GM19397 (cell line): ENCODE measurements around the gene KRTAP5-1.
"Not testable (repeated sequence)": the region's sequence is repeated elsewhere in the genome, so short reads cannot be mapped to it uniquely, and the experiment has no call there.

Experiments used
- ATAC-seq: cut with Tn5 transposase; IDR thresholded peaks from one replicate; pipeline ENCODE4 v1.9.1; 2021; ENCODE audit warnings: mild to moderate bottlenecking, moderate library complexity; ENCODE audit not compliant: unreplicated experiment

The KRTAP5-1 gene

GRCh38 chr11:1603629-1604028 lies 18.5 kb upstream of the KRTAP5-1 start:
- ATAC-seq, result no peak

GRCh38 chr11:1601663-1602062 lies 16.6 kb upstream of the KRTAP5-1 start:
- ATAC-seq, result not testable (repeated sequence)

- ATAC-seq, result no peak
Measured at GRCh38 chr11:1600626-1601025, 15.5 kb upstream of the KRTAP5-1 start.

GRCh38 chr11:1598816-1599215 lies 13.7 kb upstream of the KRTAP5-1 start:
- no peak for ATAC-seq

GRCh38 chr11:1598406-1598805 lies 13.3 kb upstream of the KRTAP5-1 start:
- ATAC-seq, result not testable (repeated sequence)

- no peak for ATAC-seq
Measured at GRCh38 chr11:1597994-1598380, 12.9 kb upstream of the KRTAP5-1 start, which contains the start of gene KRTAP5-2. Gene KRTAP5-2 (minus strand): TSS chr11:1598294. CDS start chr11:1598250, 44 bp downstream.

- ATAC-seq, result no peak
Measured at GRCh38 chr11:1597331-1597993, 12.4 kb upstream of the KRTAP5-1 start.

- not testable (repeated sequence) for ATAC-seq
Measured at GRCh38 chr11:1596576-1597121, 11.6 kb upstream of the KRTAP5-1 start.

- not testable (repeated sequence) for ATAC-seq
Measured at GRCh38 chr11:1595994-1596575, 11.0 kb upstream of the KRTAP5-1 start.

- ATAC-seq, result no peak
Measured at GRCh38 chr11:1592628-1593027, 7.5 kb upstream of the KRTAP5-1 start.

- ATAC-seq, result no peak
Measured at GRCh38 chr11:1589996-1590395, 4.9 kb upstream of the KRTAP5-1 start.

- not testable (repeated sequence) for ATAC-seq
Measured at GRCh38 chr11:1589191-1589963, 4.3 kb upstream of the KRTAP5-1 start.

- ATAC-seq, result no peak
Measured at GRCh38 chr11:1586699-1587098, 1.6 kb upstream of the KRTAP5-1 start.

GRCh38 chr11:1582909-1583308 lies 2.2 kb downstream of the KRTAP5-1 start:
- ATAC-seq, result not testable (repeated sequence)

GRCh38 chr11:1581976-1582375 lies 3.1 kb downstream of the KRTAP5-1 start:
- no peak for ATAC-seq

- no peak for ATAC-seq
Measured at GRCh38 chr11:1576825-1577224, 8.3 kb downstream of the KRTAP5-1 start.

- ATAC-seq, result not testable (repeated sequence)
Measured at GRCh38 chr11:1575756-1576155, 9.3 kb downstream of the KRTAP5-1 start.

GRCh38 chr11:1574933-1575242 lies 10.2 kb downstream of the KRTAP5-1 start:
- no peak for ATAC-seq

GRCh38 chr11:1574238-1574932 lies 10.7 kb downstream of the KRTAP5-1 start:
- no peak for ATAC-seq

- no peak for ATAC-seq
Measured at GRCh38 chr11:1573903-1574237, 11.2 kb downstream of the KRTAP5-1 start.
